KOPT-K1 (cell line): ENCODE measurements around the gene NUP54.

ENCODE experiments used
- H3K27ac ChIP-seq: fragments of 200-600 bp; sonication (generic); 2 replicates; pipeline ENCODE4 v1.5.1; 2016; ENCODE audit warnings: antibody characterized with exemption, mild to moderate bottlenecking, low read depth, low read length; ENCODE audit not compliant: poor library complexity, severe bottlenecking
- H3K36me3 ChIP-seq: fragments of 200-600 bp; sonication (generic); 2 replicates; pipeline ENCODE4 v1.5.1; 2017; ENCODE audit warnings: antibody characterized with exemption, mild to moderate bottlenecking, low read length, moderate library complexity; ENCODE audit not compliant: insufficient read depth
- H3K9me3 ChIP-seq: fragments of 200-600 bp; sonication (generic); 2 replicates; pipeline ENCODE4 v1.5.1; 2017; ENCODE audit warnings: antibody characterized with exemption, low read length, mild to moderate bottlenecking; ENCODE audit not compliant: insufficient read depth, poor library complexity, severe bottlenecking

The NUP54 gene

GRCh38 chr4:76106442-76106841 lies 41.8 kb downstream of the NUP54 start:
- H3K36me3 ChIP-seq, result no peaks in the 10 kb centered on the region
- no peaks in the 10 kb centered on the region for H3K9me3 ChIP-seq
- H3K27ac ChIP-seq, result no peak overlapping the region

GRCh38 chr4:76105652-76106051 lies 42.5 kb downstream of the NUP54 start:
- Histone ChIP-seq H3K36me3 (no peaks in the 10 kb centered on the region), H3K9me3 (no peaks in the 10 kb centered on the region), H3K27ac (no peak overlapping the region)

GRCh38 chr4:76096076-76096475 lies 52.1 kb downstream of the NUP54 start:
- Histone ChIP-seq H3K9me3 (no peaks in the 10 kb centered on the region), H3K27ac (no peak overlapping the region), H3K36me3 (no peaks in the 10 kb centered on the region)

GRCh38 chr4:76095568-76095967 lies 52.6 kb downstream of the NUP54 start:
- Histone ChIP-seq H3K36me3 (no peaks in the 10 kb centered on the region), H3K27ac (no peak overlapping the region), H3K9me3 (no peaks in the 10 kb centered on the region)

GRCh38 chr4:76091052-76091451 lies 57.1 kb downstream of the NUP54 start:
- no peak overlapping the region for H3K27ac ChIP-seq
- H3K9me3 ChIP-seq, result no peaks in the 10 kb centered on the region
- no peaks in the 10 kb centered on the region for H3K36me3 ChIP-seq

- no peaks in the 10 kb centered on the region for H3K9me3 ChIP-seq
- no peaks in the 10 kb centered on the region for H3K36me3 ChIP-seq
- H3K27ac ChIP-seq, result no peak overlapping the region
Observed at GRCh38 chr4:76090241-76090691, 57.9 kb downstream of the NUP54 start.

- Histone ChIP-seq H3K36me3 (no peaks in the 10 kb centered on the region), H3K9me3 (no peaks in the 10 kb centered on the region), H3K27ac (no peak overlapping the region)
Observed at GRCh38 chr4:76088719-76089118, 59.5 kb downstream of the NUP54 start.

- Histone ChIP-seq H3K27ac (no peak overlapping the region), H3K36me3 (no peaks in the 10 kb centered on the region), H3K9me3 (no peaks in the 10 kb centered on the region)
Observed at GRCh38 chr4:76087007-76087769, 61.0 kb downstream of the NUP54 start.

- no peaks in the 10 kb centered on the region for H3K9me3 ChIP-seq
- no peaks in the 10 kb centered on the region for H3K36me3 ChIP-seq
- H3K27ac ChIP-seq, result no peak overlapping the region
Observed at GRCh38 chr4:76084542-76084941, 63.7 kb downstream of the NUP54 start.

GRCh38 chr4:76083386-76083988 lies 64.7 kb downstream of the NUP54 start:
- Histone ChIP-seq H3K9me3 (no peaks in the 10 kb centered on the region), H3K27ac (no peak overlapping the region), H3K36me3 (no peaks in the 10 kb centered on the region)

GRCh38 chr4:76078033-76078613 lies 70.1 kb downstream of the NUP54 start:
- Histone ChIP-seq H3K36me3 (no peaks in the 10 kb centered on the region), H3K9me3 (no peaks in the 10 kb centered on the region), H3K27ac (no peak overlapping the region)

GRCh38 chr4:76074993-76075600 lies 73.1 kb downstream of the NUP54 start:
- Histone ChIP-seq H3K36me3 (no peaks in the 10 kb centered on the region), H3K9me3 (no peaks in the 10 kb centered on the region), H3K27ac (no peak overlapping the region)

- Histone ChIP-seq H3K9me3 (no peaks in the 10 kb centered on the region), H3K36me3 (no peaks in the 10 kb centered on the region), H3K27ac (no peak within 1 kb of the TSS)
Observed at GRCh38 chr4:76074468-76074867, 73.7 kb downstream of the NUP54 start, which contains the start of gene ART3. Gene ART3 (plus strand): TSS chr4:76074709. CDS start chr4:76075890, 1,181 bp downstream.

- H3K27ac ChIP-seq, result no peak overlapping the region
- H3K36me3 ChIP-seq, result no peaks in the 10 kb centered on the region
- H3K9me3 ChIP-seq, result no peaks in the 10 kb centered on the region
Observed at GRCh38 chr4:76072760-76073159, 75.4 kb downstream of the NUP54 start.

- H3K36me3 ChIP-seq, result no peaks in the 10 kb centered on the region
- H3K27ac ChIP-seq, result no peak overlapping the region
- H3K9me3 ChIP-seq, result no peaks in the 10 kb centered on the region
Observed at GRCh38 chr4:76067652-76068286, 80.4 kb downstream of the NUP54 start.
